ENCODE results near the gene NTSR2. TPM values are rescaled to one million over a fixed set of nuclear protein-coding genes. Genes with fewer than 3 reads are reported as not detected.

NTSR2 gene
- total and polyA plus RNA-seq, 10 of the 15 experiments (the other 5 are each of a cell fraction or from before 2014, with no cell fraction given) = not detected

- TF ChIP-seq CREB1 (IDR thresholded peaks at IDR 0.05; ENCODE audit: low read depth) (0 out of 2 replicates have a peak, but pooled peaks have one; percentile 14), EP300 (IDR thresholded peaks at IDR 0.05; ENCODE audit: borderline replicate concordance in 1 of 2, control insufficient read depth in 1 of 2, low read depth in 2 of 2, low read length in 2 of 2) (peak in 1 of 2 experiments; percentile 23; a peak in 1 of 4 replicates), NR2F1 (conservative IDR thresholded peaks at IDR 0.05) (no peak), IKZF2 (IDR thresholded peaks at IDR 0.05) (peak; percentile 67 to 72; a peak in 3 of 4 replicates), RUNX3 (IDR thresholded peaks at IDR 0.05; ENCODE audit: low read length) (peak; percentile 65), KLF5 (IDR thresholded peaks at IDR 0.05; ENCODE audit: partially characterized antibody) (no peak), ZNF622 (IDR thresholded peaks at IDR 0.05) (no peak), ZNF24 (IDR thresholded peaks at IDR 0.05) (no peak), STAT1 (conservative IDR thresholded peaks at IDR 0.05) (no peak), TCF12 (IDR thresholded peaks at IDR 0.05; ENCODE audit: low read depth, low read length) (0 out of 2 replicates have a peak, but pooled peaks have one; percentile 5), PBX3 (IDR thresholded peaks at IDR 0.05; ENCODE audit: insufficient replicate concordance, low read depth, low read length) (no peak), E2F4 (IDR thresholded peaks at IDR 0.05; ENCODE audit: low read depth, low read length) (no peak), HDGF (IDR thresholded peaks at IDR 0.05) (0 out of 2 replicates have a peak, but pooled peaks have one; percentile 30), ZNF687 (IDR thresholded peaks at IDR 0.05) (no peak), ZBTB40 (IDR thresholded peaks at IDR 0.05; ENCODE audit: borderline replicate concordance) (no peak), FOXK2 (IDR thresholded peaks at IDR 0.05) (no peak), RAD51 (IDR thresholded peaks at IDR 0.05) (peak; percentile 63; the same call in 1 of the 2 replicates), NFYA (IDR thresholded peaks at IDR 0.05; ENCODE audit: borderline replicate concordance, low read depth, low read length) (no peak), PAX5 (IDR thresholded peaks at IDR 0.05; ENCODE audit: borderline replicate concordance, low read depth, low read length) (no peak), SMAD1 (IDR thresholded peaks at IDR 0.05; ENCODE audit: low read depth, partially characterized antibody) (no peak), TBL1XR1 (IDR thresholded peaks at IDR 0.05; ENCODE audit: low read depth, low read length) (no peak)
Measured at GRCh38 chr2:11701751-11702301, 31.8 kb upstream of the NTSR2 start (continued).
